HuH-7 (cell line): Measurements from ENCODE around the gene TIGD4.

ENCODE experiments used
- DNase-seq: peaks from one replicate; pipeline ENCODE4 v3.0.0; 2011; ENCODE audit warnings: low spot score

TIGD4 gene

DNA sequence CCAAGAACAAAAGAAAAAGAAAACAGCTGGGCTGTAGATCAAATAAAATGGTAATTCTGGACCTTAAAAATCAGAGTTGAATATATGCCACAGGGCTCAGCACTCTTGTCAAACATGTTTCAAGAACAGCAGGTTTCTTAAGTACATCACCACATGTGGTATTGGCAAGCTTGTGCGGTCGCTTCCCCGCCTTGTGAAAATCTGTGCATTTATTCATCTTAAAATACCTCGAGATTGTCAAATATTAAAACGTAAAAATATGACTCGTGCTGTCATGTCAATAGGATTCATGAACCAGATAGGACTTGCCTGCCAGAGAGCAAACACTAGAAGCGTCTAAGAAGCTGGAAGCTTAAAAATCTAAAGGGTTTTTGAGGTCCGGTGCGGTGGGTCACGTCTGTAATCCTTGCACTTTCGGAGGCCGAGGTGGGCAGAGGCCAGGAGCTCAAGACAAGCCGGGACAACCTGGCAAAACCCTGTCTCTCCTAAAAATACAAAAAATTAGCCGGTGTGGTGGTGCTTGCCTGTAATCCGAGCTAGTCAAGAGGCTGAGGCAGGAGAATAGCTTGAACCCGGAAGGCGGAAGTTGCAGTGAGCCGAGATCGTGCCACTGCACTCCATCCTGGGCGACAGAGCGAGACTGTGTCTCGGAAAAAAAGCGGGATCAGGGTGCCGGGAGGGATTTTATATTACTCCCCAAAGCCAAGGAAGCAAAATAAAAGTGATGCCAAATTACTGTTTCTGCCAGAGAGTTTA, 59.6 kb downstream of the TIGD4 start:
- no peak for DNase-seq
